Middle frontal gyrus (tissue), 1 donor: ENCODE measurements around the gene CDC42BPA.

ENCODE experiments used
- DNase-seq: peaks from one replicate; pipeline ENCODE4 v3.0.0-alpha.2; 2015; ENCODE audit warnings: low spot score; ENCODE audit errors: extremely low spot score

Gene CDC42BPA

DNA sequence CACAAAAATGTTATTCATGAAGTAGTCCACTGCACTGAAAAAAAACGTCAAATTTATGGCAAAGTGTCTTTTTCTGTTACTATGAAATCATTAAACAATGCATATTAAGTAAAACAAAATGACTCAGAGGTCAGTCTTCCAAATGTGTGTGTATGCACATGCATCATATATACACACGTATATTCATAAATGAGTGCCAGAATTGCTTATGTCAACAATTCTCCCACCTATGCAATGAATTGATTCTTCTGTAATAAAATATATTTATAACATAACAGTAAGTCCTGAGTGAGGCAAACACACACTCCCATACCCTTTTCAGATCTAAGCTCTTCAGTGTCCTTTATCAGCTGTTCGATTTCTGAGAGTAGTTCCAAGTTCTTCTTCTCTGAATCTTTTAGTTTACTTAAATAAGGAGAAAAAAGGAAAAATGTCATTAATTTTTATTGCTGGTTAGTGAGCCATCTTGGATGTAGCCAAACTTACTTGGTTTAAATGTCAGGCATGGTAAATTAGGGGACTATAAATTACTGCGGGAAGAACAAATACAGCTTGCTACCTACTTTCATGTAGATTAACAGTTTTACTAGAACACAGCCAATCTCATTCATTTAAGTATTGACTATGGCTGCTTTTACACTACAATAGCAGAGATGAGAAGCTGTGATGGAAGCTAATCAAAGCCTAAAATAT is 246.3 kb downstream of the CDC42BPA start:
- DNase-seq: no peak

DNA sequence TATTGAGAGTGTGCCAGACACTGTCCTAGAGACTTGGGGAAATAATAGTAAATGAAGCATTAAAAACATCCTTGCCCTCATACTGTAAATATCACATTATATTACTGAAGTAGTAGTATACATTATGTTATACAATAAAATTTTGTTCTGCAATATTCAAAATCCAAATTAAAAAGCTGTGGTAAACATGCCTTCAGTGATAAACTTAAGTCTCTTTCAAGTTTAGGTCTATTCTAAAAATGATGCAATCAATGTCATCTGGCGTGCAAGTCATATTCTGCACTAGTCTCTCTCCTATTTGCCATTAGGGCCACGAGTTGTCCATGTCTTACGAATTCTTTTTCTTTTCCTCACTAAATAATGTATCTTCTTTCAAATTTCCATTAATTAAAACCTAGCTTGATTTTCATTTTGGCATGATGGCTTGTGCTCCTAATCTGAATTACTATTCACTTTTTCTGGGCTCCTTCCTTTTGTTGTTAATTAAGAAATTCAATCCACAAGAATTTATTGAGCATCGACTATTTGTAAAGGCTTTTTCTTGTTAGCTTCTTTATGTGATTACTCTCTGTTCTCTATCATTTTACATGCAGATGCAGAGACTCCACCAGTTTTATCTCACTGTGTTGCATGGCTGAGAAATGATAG is 247.5 kb downstream of the CDC42BPA start:
- no peak for DNase-seq

DNA sequence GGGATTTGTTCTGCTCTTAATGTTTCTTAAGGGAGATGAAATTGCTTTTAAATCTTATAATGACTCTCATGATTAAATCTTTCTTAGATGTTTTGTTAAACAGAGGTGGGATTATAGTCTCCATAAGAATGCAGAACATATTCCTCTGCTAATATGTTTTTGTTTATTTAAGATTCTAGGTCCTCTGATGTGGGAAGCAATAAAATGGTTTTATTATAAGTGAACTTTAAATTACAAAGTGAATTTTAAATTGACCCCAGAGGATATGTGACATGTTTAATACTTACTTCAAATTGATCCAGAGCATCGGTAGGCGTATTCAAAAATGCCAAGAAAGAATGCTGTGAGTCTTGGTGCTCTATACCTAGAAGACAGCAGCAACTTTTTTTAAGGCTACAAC is 248.8 kb downstream of the CDC42BPA start:
- DNase-seq: no peak

DNA sequence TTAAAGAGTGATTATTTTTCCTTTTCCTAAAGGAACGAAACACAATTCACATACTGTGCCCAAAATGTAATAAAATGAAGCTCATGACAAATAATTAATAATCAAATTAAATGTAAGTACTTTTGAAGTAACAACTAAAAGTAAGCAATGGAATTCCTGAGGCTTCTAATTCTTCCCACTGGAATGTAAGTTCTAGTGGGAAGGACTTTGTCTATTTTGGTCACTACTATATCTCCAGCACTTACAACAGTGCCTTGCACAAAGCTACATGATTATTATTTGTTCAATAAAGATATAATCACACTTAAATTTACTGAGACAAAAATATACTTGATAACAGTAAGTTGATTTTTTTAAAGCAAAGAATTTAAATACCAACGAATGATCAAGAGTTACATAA is 249.4 kb downstream of the CDC42BPA start:
- no peak for DNase-seq

DNA sequence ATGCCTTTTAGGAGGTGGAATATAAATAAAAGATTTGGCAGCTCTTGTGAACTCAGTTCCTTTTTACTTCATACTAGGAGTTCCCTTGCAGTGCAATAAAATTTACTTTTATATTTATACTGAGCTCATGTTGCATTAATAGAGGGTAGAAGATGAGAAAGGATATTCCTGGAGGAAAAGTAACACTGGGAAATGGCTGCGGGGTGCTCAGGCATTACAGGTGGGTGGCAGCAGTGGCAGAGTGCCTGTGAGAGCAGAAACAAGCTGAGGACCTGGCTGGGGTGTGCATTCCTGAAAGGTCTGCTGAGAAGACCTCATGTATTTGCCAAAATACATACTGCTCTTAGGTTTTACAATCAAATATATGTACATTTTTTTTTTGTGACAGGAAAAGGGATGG is 251.3 kb downstream of the CDC42BPA start:
- no peak for DNase-seq

DNA sequence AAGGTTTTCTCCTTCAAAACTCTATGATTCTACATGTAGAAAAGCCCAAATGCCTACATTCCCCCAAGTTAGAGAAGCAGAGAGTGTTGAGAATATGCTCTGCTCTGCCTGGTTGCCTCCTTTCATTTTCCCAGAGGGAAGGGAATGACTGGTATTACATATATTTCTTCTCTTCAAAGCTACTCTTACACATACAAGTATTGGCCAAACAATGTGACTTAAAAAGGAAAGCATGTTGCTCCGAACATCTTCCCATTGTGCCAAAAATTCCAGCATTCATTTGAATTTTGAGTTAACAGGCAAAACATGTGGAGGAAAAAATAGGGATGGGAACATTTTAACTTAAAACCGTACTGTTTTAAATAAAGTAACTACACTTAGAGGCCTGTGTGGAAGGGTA is 253.0 kb downstream of the CDC42BPA start:
- DNase-seq: no peak

DNA sequence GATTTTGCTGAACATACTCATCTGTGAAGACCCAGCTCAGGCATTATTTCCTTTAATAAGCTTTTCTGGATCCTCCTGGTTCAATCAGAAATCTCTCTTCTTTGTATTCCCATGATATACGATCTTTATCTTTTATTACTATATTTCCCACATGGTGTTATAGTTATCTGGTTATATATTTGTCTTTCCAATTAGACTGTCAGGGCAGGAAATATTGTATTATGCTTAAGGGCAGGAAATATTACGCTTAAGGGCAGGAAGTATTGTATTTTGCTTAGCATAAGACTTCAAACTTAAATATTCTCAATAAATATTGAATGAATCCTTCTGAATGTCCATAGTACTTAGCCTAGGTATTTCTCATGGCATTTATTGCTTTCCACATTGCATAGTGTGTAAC is 256.0 kb downstream of the CDC42BPA start:
- DNase-seq: no peak

DNA sequence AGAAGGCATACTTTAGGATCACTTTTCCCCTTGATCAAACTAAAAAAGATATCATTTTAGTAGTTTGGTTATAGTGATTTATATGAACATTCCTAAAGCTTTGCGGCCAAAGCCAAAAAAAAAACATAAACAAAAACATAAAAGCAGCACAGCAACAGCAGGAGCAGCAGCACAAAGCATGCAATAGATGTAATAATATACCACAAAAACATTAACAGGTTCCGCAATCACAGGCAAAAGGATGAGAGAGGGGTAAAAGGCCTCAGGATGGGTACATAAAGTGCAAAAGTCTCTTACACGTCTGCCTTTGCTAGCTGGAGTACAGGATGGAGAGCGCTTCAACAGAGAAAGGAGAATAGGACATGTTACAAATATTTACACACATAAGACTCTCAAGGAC is 259.2 kb downstream of the CDC42BPA start:
- DNase-seq: no peak

DNA sequence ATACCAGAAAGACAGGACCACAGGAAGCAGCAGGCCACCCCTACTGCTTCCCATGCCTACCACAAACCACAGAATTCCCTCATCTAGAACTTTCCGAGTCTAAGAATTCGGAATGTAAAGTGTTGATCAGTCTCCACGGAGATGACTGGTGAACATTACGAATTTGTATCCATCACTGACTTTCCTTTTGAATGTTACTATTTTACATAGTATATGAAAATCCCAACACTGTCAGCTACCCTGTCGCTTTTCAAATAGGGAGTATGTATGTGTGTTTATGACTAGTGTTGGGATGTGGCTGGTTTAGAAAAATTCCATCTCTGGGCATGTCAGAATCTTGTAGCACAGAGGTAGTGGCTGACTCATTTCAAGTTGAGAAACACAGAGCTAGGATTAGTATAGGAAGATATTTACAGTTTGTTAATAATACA is 260.0 kb downstream of the CDC42BPA start:
- DNase-seq: no peak

DNA sequence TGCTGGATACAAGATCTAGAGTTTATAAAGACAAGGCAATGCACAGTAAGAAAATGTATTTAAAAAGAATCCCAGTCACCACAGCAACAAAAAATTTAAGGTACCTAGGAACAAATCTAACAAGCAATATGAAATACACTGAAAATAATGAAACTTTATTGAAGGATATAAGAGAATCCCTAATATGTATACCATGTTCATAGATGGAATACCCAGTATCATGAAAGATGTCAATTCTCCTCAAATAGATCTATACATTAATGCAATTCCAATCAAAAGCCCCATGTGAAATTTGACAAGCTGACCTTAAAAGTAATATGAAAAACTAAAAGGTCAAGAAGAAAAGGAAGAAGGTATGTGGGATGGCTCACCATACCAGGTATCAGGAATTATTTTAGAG is 269.0 kb downstream of the CDC42BPA start:
- no peak for DNase-seq

DNA sequence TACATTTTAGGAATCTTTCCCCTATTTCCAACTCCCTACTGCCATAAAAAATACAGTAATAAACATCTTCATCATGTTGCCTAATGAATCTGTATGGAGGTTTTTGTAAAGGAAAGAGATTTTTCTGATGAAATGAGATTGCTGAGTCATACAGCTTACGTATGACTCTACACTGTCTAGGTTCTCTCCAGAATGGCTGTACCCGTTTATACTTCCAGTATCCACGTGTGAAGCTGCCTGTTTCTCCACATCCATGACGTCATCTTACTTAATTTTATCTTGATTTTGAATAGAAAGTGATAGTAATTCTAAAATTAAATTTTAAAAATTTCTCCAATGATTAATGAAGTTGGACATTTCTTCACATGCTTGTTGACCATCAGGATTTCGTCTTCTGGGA is 274.5 kb downstream of the CDC42BPA start:
- DNase-seq: no peak

DNA sequence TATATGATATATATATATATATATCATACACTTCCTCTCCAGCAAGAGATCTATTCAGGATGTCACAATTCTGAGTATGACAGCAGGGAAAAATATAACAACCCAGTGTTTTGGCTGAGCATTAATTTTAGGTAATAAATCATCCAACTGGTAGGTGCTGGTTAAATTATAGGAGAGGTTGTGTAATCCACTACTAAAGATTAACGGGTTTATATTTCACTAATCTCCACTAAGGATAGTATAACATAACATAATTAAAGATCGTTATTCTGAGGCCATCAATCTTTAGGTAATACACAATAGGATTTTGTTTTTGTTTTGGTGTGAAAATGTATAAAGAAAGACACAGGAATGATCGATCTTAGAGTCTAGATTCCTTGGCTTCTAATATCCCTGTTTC is 276.0 kb downstream of the CDC42BPA start:
- DNase-seq: no peak

DNA sequence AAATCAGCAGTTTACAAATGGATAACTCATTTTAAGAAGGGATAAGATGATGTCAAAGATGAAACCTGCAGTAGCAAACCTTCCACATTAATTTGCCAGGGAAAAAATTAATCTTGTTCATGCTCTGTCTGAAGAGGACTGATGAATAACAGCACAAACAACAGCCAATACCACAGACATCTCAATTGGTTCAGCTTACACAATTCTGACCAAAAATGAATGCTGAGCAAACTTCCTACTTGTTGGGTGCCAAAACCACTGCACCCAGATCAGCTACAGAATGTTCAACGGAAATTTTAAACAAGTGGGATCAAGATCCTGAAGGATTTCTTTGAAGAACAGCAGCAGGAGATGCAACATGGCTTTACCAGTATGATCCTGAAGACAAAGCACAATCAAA is 279.9 kb downstream of the CDC42BPA start:
- DNase-seq: no peak

DNA sequence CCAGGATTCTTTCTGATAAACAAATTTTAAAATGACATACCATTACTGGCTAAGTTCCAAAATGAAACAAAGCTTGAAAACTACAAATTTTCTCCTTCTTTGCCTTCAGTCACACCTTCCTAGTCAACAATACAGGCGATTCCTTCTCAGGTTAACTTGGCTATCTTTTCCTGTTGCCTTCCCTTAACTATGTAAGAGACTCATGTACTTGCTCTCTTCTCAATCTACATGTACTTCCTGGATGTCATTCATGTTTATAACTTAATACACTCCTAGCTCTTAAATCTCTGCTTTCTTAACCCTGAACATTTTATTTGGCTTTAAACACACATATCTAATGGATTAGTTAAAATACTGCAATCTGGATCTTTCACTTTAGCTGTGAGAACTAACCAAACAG is 281.2 kb downstream of the CDC42BPA start:
- DNase-seq: no peak

DNA sequence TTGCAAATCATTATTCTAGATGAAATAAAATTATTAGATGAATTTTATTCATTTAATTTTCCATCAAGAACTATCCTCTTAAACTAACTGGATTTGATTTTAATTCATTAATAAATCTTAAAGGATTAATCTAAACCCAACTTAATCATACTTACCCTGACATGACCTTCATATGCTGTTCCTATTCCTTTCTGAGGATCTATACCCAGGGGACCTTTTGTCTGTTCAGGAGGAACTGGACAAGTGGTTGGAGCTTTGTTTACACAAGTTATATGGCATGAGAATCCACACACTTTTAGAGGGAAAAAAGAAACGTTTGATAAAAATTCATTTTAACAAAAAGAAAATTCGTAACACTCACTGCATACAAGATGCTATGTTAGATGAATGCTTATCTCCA is 283.0 kb downstream of the CDC42BPA start:
- DNase-seq: no peak

DNA sequence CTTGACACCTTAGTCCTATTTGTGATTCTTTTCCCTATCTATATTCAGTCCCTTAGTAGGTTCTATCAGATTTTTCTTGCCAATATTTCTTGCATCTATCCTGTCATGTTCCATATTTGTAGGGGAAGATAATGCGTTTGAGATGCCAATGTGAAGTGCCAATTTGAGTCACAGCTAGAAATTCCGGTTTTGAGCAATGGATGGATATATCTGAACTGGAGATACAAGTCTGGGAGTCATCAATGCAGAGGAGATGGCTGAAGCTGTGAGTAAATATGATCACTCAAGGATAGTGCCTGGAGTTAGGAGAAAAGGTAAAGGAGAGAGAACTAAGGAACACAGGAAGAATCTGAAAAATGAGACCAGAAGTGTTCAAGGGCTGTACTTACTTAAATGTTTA is 284.4 kb downstream of the CDC42BPA start:
- no peak for DNase-seq

DNA sequence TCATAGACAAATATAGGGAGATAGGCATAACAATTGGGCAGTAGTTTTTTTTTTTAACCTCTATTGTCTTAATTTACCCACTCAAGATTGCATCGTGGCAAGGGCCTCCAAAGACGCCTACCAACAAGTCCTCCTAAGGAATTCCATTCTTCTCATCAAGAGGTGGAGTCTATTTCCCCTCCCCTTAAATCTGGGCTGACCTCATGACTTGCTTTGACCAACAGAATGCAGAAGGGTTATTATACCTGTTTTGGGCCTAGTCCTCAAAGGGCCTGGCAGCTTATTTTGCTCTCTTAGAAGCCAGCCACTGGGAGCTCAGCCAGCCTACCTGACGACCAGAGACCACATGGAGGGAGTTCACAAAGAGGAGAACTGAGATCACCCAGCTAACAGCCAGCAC is 285.9 kb downstream of the CDC42BPA start:
- DNase-seq: no peak

DNA sequence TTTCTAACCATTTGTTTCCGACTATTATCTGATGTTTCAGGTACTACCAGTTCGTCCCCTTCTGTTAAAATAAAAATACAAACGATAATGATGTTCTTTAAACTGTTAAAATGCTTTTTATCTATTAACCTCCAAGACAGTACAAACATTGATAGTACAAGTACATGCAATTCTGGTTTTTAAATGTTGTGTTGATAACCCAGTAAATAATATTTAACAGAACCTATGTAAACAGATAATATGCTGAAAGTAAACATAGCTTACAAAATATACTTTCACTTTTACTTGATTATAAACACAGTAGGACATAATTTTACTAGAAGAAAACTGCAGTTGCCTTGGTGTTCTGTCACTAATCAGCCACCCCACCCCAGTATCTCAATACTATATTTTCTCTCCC is 301.3 kb downstream of the CDC42BPA start:
- no peak for DNase-seq

DNA sequence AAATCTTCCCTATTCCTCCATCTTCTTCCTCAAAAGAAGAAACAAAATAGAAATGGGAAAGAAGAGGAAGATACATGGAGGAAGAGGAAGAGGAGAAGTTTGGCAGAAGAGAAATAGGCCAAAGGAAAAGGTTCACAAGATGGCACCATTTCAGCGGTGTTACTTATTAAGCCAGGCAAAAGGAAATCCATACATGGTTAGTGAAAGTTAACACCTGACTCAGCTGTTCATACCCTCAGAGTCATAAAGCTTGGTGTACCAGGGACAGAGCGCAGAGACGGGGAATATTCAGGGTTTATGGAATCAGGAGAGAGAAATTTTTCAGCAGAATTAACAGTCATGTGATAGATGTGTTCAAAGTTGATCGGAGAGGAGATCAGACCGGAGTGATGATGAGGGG is 307.6 kb downstream of the CDC42BPA start:
- no peak for DNase-seq

DNA sequence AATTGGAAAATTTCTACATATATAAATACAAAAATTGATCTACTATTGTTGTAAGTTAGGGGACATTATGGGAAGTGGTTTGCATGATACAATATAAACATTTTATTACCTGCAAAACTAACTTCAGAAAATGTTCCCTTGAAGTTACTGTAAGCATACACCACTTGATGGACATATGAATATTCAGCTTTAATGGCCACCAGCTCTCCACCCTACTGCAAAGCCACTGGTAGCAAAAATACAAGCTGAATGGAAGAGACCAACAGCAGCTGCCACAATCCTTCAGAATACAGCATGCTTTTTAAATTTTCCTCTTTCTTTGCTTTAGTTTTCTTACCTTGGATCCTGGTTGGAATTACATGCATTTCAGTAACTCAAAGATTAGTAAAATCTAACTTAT is 308.4 kb downstream of the CDC42BPA start:
- DNase-seq: no peak

DNA sequence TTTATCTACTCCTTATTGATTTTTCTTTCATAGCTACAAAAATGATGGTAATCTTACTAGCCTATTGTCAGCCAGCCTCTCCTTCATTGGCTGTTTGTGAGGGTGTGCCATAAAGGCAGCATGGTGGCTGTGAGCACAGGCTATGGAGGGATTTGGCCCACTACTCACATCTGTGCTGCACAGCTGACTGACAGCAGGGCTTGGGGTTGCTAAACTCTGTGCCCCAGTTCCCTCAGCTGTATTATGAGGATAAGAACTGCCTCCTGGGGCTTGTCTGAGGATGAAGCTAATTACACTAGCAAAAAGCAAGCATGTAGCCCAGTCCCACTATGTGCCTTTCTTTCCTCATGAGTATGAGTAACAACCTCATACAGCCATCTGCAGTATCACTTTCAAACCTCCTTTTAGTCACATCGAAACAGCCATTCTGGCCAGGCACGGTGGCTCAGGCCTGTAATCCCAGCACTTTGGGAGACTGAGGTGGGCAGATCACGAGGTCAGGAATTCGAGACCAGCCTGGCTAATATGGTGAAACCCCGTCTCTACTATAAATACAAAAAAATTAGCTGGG is 312.0 kb downstream of the CDC42BPA start:
- DNase-seq: no peak

DNA sequence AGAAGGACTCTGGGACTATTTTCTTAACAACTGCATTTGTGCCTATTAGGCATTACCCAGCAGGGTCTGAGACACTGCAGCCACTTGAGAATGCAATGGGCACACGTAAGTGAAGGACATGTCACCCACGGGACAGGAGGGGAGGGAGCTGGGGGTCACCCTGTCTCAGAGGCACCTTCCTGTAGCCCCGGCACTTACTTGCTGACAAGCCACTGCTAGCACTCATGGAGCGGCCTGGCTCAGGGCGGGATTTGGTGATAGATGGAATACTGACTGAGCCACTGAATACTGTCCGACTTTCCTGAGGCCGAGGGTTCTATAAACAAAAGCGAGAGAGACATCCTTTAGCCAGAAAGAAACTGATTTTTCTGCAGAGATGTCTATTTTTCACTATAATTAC is 313.5 kb downstream of the CDC42BPA start:
- no peak for DNase-seq

DNA sequence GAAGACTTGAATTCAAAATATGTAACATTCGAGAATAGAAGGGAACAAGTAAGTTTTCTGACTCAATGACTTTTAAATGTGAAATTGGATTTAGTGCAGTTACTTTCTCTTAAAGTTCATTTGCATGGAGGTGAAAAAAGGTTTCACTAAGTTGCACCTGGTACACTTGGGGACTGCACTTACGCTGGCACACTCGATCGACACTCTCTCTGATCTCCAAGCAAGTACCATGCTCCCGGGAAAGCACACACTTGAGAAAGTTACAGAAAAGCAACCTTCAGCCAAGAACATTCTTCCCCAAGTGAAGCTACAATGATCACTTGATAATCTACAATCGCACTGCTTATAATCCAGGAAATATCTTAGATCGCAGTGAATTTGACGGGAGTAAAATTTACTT is 315.1 kb downstream of the CDC42BPA start:
- DNase-seq: no peak
